ENCODE measurements around the gene RPL28.

GRCh38 chr19:55373993-55374757 lies 11.6 kb upstream of the RPL28 start:
- TF ChIP-seq CTCF (conservative IDR thresholded peaks at IDR 0.05; ENCODE audit: low read depth, low read length) (no peak), MAFK (IDR thresholded peaks at IDR 0.05; ENCODE audit: low read depth, low read length) (no peak), USF2 (IDR thresholded peaks at IDR 0.05; ENCODE audit: low read depth, low read length) (no peak), MXI1 (IDR thresholded peaks at IDR 0.05; ENCODE audit: borderline replicate concordance, low read depth, low read length) (no peak)

Data from IMR-90 (cell line).